Caco-2 (cell line): ENCODE results near the gene CUL9. TPM values are rescaled to one million over a fixed set of nuclear protein-coding genes. Genes with fewer than 3 reads are reported as not detected.

Experiments used
- BruUV-seq: library from RNA; stranded (reverse); fragments of 400-500 nt; replicated peaks from 2 replicates; lab custom pipeline; 2021; lab: Mats Ljungman, UMichigan
- CTCF ChIA-PET: fragments of 300-600 bp; sonication (Branson Sonifier 250); formaldehyde crosslinking; loops from one replicate; lab custom pipeline; 2022; ENCODE audit warnings: antibody characterized with exemption; lab: Charles Lee
- POLR2A ChIA-PET: fragments of 300-600 bp; sonication (Branson Sonifier 250); formaldehyde crosslinking; loops from one replicate; lab custom pipeline; 2022; ENCODE audit warnings: antibody characterized with exemption; lab: Charles Lee
- DNase-seq, 2 experiments: peaks; one replicate each; pipeline versions ENCODE4 v3.0.0 to v3.0.0-alpha.2; 2020 to 2022
- H3K27me3 ChIP-seq: replicated peaks from 2 replicates; pipeline ENCODE4 v1.6.0; 2011; ENCODE audit warnings: low read length; ENCODE audit not compliant: control insufficient read depth, insufficient read depth
- H3K36me3 ChIP-seq: 2 replicates; pipeline ENCODE4 v1.5.1; 2011; ENCODE audit warnings: low read length; ENCODE audit not compliant: control insufficient read depth, insufficient read depth
- H3K4me1 ChIP-seq: fragments of 250-450 bp; sonication (Bioruptor Pico); 2 replicates; pipeline ENCODE4 v1.5.1; 2020; ENCODE audit warnings: mild to moderate bottlenecking
- H3K4me3 ChIP-seq: 2 replicates; pipeline ENCODE4 v1.5.1; 2011; ENCODE audit warnings: low read depth, mild to moderate bottlenecking, control low read depth, low read length
- H3K9me3 ChIP-seq: fragments of 250-450 bp; sonication (Bioruptor Pico); 2 replicates; pipeline ENCODE4 v1.5.1; 2020; ENCODE audit warnings: mild to moderate bottlenecking, moderate library complexity
- H3K27ac Mint-ChIP-seq: one replicate; pipeline ENCODE4 v1.8.0; 2022; ENCODE audit warnings: mixed read lengths; ENCODE audit not compliant: unreplicated experiment
- H3K27me3 Mint-ChIP-seq: one replicate; pipeline ENCODE4 v1.8.0; 2022; ENCODE audit warnings: mixed read lengths; ENCODE audit not compliant: insufficient read depth, unreplicated experiment
- H3K36me3 Mint-ChIP-seq: one replicate; pipeline ENCODE4 v1.8.0; 2022; ENCODE audit warnings: mild to moderate bottlenecking, mixed read lengths; ENCODE audit not compliant: insufficient read depth, unreplicated experiment
- H3K4me1 Mint-ChIP-seq: one replicate; pipeline ENCODE4 v1.8.0; 2022; ENCODE audit warnings: low read depth, mixed read lengths; ENCODE audit not compliant: unreplicated experiment
- H3K4me3 Mint-ChIP-seq: one replicate; pipeline ENCODE4 v1.8.0; 2022; ENCODE audit warnings: mild to moderate bottlenecking, moderate library complexity, mixed read lengths; ENCODE audit not compliant: unreplicated experiment
- H3K9me3 Mint-ChIP-seq: one replicate; pipeline ENCODE4 v1.8.0; 2022; ENCODE audit warnings: mixed read lengths; ENCODE audit not compliant: unreplicated experiment
- intact Hi-C: fragments of 100-400 bp; cut with micrococcal nuclease; formaldehyde crosslinking; loops from one replicate; pipeline ENCODE4 v1.10.0; 2022; ENCODE audit not compliant: unreplicated experiment
- total RNA-seq: library from RNA; stranded (reverse); gene quantifications from 2 replicates; pipeline ENCODE4 v1.2.3, GENCODE V29; 2022
- TF ChIP-seq, protein P1 (sequence below), 2 experiments: fragments of 200-600 bp in 1 of 2; IDR thresholded peaks; 1 replicate in 1 of 2; 2 replicates in 1 of 2; pipeline versions ENCODE4 v1.5.1 to v1.8.0; 2011 to 2022; ENCODE audit warnings: antibody characterized with exemption in 1 of 2, control low read depth in 1 of 2, inconsistent platforms in 1 of 2, low read depth in 1 of 2, low read length in 1 of 2, mild to moderate bottlenecking in 1 of 2, moderate library complexity in 1 of 2; ENCODE audit not compliant: insufficient read depth in 1 of 2, severe bottlenecking in 1 of 2, unreplicated experiment in 1 of 2

Gene CUL9
- total RNA-seq, 1 experiment from 2014 or later = 16.7 TPM

DNA sequence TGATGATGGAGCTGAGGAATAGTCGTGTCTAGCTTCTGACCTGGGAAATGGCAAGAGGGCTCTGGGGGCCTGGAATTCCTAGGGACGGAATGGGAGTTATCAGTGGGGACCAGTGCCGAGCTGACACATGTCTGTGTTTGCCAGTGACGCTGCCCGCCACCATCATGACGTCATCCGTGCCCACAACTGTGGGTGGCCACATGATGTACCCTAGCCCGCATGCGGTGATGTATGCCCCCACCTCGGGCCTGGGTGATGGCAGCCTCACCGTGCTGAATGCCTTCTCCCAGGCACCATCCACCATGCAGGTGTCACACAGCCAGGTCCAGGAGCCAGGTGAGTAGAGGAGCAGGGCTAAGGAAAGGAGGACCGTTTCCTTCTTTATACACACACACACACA, 3.8 kb upstream of the CUL9 start:
- Mint-ChIP-seq H3K4me1 (peaks cover 10% of the 10 kb centered on the region), H3K4me3 (no peak overlapping the region), H3K9me3 (no peaks in the 10 kb centered on the region), H3K27me3 (no peaks in the 10 kb centered on the region), H3K36me3 (peaks cover 40% of the 10 kb centered on the region), H3K27ac (no peak overlapping the region)
- BruUV-seq = no TSS peak
- ChIA-PET POLR2A (no interaction called here), CTCF (no interaction called here)
- Histone ChIP-seq H3K4me1 (peaks cover 19% of the 10 kb centered on the region; the same call in 1 of the 2 replicates), H3K27me3 (no peaks in the 10 kb centered on the region), H3K36me3 (peaks cover 6% of the 10 kb centered on the region), H3K9me3 (no peaks in the 10 kb centered on the region), H3K4me3 (no peak overlapping the region)
- intact Hi-C loops = no loop called here
- DNase-seq = no peak
- TF ChIP-seq, protein P1, sequence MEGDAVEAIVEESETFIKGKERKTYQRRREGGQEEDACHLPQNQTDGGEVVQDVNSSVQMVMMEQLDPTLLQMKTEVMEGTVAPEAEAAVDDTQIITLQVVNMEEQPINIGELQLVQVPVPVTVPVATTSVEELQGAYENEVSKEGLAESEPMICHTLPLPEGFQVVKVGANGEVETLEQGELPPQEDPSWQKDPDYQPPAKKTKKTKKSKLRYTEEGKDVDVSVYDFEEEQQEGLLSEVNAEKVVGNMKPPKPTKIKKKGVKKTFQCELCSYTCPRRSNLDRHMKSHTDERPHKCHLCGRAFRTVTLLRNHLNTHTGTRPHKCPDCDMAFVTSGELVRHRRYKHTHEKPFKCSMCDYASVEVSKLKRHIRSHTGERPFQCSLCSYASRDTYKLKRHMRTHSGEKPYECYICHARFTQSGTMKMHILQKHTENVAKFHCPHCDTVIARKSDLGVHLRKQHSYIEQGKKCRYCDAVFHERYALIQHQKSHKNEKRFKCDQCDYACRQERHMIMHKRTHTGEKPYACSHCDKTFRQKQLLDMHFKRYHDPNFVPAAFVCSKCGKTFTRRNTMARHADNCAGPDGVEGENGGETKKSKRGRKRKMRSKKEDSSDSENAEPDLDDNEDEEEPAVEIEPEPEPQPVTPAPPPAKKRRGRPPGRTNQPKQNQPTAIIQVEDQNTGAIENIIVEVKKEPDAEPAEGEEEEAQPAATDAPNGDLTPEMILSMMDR (IDR thresholded peaks at IDR 0.05; ENCODE audit: insufficient read depth in 1 of 2, low read depth in 1 of 2, low read length in 1 of 2, severe bottlenecking in 1 of 2, unreplicated experiment in 1 of 2) = no peak

- peaks cover 14% of the 10 kb centered on the region for H3K4me1 Mint-ChIP-seq
- no peak overlapping the region for H3K4me3 ChIP-seq
- no peak overlapping the region for H3K4me3 Mint-ChIP-seq
- intact Hi-C loops = no loop called here
- no peaks in the 10 kb centered on the region for H3K9me3 ChIP-seq
- H3K36me3 Mint-ChIP-seq = peaks cover 37% of the 10 kb centered on the region
- no peaks in the 10 kb centered on the region for H3K27me3 ChIP-seq
- H3K27ac Mint-ChIP-seq = no peak overlapping the region
- TF ChIP-seq, protein P1 (IDR thresholded peaks at IDR 0.05; ENCODE audit: insufficient read depth in 1 of 2, low read depth in 1 of 2, low read length in 1 of 2, severe bottlenecking in 1 of 2, unreplicated experiment in 1 of 2) = no peak
- peaks cover 9% of the 10 kb centered on the region; the same call in 1 of the 2 replicates for H3K4me1 ChIP-seq
- no peak for DNase-seq
- ChIA-PET POLR2A (interaction anchor here (0.6 kb wide), 1 partner anchor 160 kb away, joined by 5 read pairs; no protein-coding TSS in a partner anchor), CTCF (no interaction called here)
- H3K36me3 ChIP-seq = peaks cover 6% of the 10 kb centered on the region
- no TSS peak for BruUV-seq
- no peaks in the 10 kb centered on the region for H3K27me3 Mint-ChIP-seq
- H3K9me3 Mint-ChIP-seq = no peaks in the 10 kb centered on the region
Observed at GRCh38 chr6:43178951-43179830, 2.8 kb upstream of the CUL9 start.

DNA sequence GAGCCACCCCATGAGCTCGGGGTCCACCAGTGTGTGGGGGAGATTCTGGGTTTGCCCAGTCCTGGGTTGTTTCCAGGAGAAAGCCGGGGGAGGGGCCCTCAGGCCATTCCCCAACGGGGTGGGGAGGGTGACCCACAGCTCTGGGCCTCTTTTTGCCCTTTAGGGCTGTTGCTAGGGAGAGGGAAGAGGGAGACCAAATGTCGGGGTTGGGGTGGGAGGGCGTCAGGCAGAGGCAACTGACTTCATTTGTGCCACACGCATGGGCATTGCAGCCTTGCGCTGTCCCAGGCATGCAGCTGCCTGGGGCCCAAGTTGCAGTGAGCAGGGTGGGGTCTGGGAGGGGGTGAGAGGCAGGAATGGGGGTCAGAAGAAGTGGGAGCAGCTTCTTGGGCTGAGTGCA, 1.9 kb upstream of the CUL9 start:
- Histone ChIP-seq H3K36me3 (peaks cover 6% of the 10 kb centered on the region), H3K9me3 (no peaks in the 10 kb centered on the region), H3K4me1 (no peaks in the 10 kb centered on the region), H3K4me3 (no peak overlapping the region), H3K27me3 (no peaks in the 10 kb centered on the region)
- ChIA-PET CTCF (interaction anchor here (0.6 kb wide), 1 partner anchor 140 kb away, joined by 7 read pairs; no protein-coding TSS in a partner anchor), POLR2A (interaction anchor here (0.6 kb wide), 1 partner anchor 160 kb away, joined by 5 read pairs; no protein-coding TSS in a partner anchor)
- Mint-ChIP-seq H3K4me3 (no peak overlapping the region), H3K27me3 (no peaks in the 10 kb centered on the region), H3K4me1 (peaks cover 14% of the 10 kb centered on the region), H3K36me3 (peaks cover 29% of the 10 kb centered on the region), H3K9me3 (no peaks in the 10 kb centered on the region), H3K27ac (no peak overlapping the region)
- BruUV-seq = no TSS peak
- TF ChIP-seq, protein P1 (IDR thresholded peaks at IDR 0.05; ENCODE audit: insufficient read depth in 1 of 2, low read depth in 1 of 2, low read length in 1 of 2, severe bottlenecking in 1 of 2, unreplicated experiment in 1 of 2) = no peak
- intact Hi-C loops = no loop called here
- DNase-seq = no peak
